Thyroid gland (tissue), 4 donors: ENCODE data around the gene ATP1A4.

Experiments
- CTCF ChIP-seq, 6 experiments: fragments of 200-600 bp in 3 of 6; fragments of 450-650 bp in 3 of 6; sonication (generic) in 3 of 6; IDR thresholded peaks; one replicate each; pipeline ENCODE4 v1.5.1; 2016 to 2019; ENCODE audit warnings: antibody characterized with exemption in 6 of 6, mild to moderate bottlenecking in 2 of 6, inconsistent platforms in 1 of 6, moderate library complexity in 1 of 6
- POLR2A ChIP-seq, 2 donors: fragments of 450-650 bp; IDR thresholded peaks; one replicate each; pipeline ENCODE4 v1.6.1; 2017; ENCODE audit warnings: antibody characterized with exemption in 2 of 2, mild to moderate bottlenecking in 2 of 2, moderate library complexity in 1 of 2

- no peak for TF ChIP-seq CTCF (IDR thresholded peaks at IDR 0.05)
- TF ChIP-seq POLR2A (IDR thresholded peaks at IDR 0.05): no peak
These were observed 5.0 kb downstream of the ATP1A4 start for GRCh38 chr1:160156361-160156760.
